ENCODE results near the gene SLC35G1.

Gene SLC35G1

DNA sequence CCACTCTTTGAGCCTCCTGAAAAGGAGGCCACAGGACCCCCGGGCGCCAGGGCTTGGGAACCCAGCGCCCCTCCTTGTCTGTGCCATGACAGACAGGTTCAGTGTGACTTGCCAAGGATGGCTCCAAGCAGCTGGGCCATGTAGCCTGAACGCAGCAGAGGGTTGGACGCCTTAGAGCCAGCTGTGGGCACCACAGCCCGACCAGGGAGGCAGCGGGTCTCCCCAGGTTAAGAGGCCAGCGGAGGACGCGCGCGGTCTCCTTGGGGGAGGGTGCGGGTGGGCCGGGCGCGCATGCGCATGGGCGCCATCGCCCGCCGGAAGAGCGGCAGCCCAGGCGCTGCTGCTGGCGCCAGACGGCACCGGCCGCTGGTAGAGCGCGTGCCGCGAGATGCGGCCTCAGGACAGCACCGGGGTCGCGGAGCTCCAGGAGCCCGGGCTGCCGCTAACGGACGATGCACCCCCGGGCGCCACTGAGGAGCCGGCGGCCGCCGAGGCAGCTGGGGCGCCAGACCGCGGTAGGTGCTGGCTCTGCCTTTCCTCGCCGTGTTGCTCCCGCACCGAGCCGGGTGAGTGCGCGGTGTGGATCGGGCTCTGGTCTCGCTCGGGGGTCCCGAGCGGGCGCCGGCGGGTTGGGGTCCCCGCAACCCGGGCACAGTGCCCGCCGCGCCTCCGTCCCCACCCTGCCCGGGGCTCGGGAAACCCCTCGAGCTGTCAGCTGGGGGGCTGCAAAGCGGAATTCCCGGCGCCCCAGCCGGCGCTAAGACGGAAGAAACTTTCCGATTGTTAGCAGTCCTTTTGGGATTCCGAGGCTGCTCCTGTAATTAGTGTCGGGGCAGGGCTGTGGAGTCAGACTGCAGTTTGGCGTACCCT is at the start of gene SLC35G1:
Gene SLC35G1 (plus strand): TSS at position 333 of the 870 bp plus-strand sequence. CDS start 56 bp downstream, at position 389.
- peak; percentile 75 for DNase-seq (ENCODE audit: low read depth)

GRCh38 chr10:93844979-93845626 is 48.7 kb upstream of the SLC35G1 start:
- no peak for DNase-seq (ENCODE audit: low read depth)

DNA sequence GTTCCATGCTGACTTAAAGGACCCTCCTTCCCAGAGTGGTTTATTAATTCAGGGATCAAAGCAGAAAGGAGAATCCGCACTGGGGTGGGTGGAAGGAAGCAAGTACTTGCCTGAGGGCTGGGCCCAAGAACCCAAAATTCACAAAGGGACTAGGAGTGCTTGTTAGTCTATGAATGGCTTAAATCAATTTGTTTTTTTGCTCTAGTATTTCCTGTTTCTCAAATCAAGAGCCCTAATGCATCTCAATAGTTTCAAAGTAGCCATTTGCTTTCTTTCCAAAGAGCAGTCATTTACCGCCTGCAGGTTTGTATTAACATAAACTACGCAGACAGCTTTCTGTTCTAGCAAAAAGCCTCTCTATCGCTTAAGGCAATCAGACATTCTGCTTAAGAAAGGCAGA is 44.2 kb upstream of the SLC35G1 start:
- DNase-seq (ENCODE audit: low read depth), result no peak

DNA sequence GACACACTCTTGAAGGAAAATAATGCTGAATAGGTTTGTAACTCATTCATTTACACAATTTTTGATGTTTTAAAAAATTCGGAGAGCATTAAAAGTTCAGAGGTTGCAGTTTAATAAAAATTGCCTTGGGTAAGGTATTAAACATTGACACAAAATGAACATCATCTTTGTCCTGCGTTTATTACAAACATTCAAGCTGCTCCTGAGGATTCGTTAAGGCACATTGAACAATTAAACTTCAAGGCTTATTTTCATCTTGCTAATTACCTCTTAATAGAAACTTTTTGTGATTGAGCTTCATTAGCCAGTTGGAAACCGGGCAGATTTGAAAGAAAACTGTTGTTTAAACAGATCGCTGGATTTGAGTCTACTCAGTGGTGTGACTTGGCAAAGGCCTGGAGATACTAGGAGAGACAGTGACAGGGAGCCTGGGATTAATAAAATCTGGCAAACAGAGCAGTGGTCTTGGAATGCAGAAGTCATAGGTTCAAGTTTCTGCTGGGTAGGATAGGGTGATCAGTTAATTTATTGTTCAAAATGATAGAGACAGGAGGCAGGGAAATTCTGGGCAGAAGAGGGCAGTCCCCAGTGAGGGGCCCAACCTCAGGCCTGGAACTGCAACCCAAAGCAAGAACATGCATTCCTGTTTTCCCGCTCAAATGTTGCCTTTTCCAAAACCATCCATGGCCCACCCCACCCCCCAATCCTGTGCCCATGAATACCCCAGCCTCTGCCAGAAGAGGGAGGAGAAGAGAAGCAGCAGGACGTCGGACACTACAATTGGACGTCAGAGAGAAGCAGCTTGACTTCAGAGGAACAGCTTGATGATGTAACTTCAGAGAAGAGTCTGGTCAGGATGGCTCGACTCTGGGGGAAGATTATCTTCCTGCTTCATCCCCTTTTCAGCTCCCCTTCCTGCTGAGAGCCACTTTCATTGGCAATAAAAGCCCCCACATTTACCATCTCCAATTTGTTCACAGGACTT is 43.5 kb upstream of the SLC35G1 start:
- DNase-seq (ENCODE audit: low read depth), result no peak

GRCh38 chr10:93851169-93851568 is 42.6 kb upstream of the SLC35G1 start:
- DNase-seq (ENCODE audit: low read depth), result no peak

DNA sequence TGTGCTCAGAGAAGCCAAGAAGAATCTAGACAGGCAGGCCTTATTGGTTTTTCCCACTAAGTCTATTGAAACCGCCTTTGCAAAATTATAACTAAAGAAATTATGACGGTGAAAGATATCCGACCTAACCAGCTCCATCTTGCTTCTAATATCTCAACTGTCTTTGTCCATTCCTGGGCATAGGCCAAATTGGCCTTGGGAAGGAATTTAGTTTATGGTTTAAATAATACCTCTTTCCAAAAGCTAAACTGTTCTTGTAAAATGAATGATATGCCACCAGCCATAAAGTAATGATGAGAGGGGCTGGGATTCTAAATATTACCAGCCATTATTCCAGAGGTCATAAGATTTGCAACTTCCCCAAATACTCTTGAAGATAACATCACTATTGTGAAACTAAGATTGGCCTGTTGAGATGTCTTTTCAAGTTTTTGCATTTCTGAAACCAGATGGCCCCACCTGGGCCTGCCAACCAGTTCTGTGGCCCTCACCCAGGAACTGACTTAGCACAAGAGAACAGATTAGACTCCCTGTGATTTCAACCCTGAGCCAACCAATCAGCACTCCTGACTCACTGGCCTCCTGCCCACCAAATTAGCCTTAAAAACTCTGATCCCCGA is 41.2 kb upstream of the SLC35G1 start:
- DNase-seq (ENCODE audit: low read depth), result no peak

DNA sequence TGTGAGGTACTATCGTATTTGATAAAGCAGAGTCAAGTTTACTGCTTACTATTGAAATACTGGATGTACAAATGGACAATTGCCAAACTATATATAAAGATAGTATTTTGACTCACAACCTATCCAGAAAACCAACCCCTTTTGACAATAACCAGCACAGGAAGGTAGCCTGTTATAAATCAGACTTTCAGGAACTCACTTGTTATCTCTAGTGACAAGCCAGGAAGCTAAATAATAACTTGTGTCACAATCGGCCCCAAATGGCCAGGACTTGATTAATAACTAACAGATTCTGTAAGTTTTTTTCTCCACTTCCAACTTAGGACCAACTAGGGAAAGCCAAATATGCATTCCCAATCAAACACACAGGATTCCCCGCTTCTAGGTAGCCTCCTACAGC is 38.8 kb upstream of the SLC35G1 start:
- no peak for DNase-seq (ENCODE audit: low read depth)

GRCh38 chr10:93856349-93857145 is 37.2 kb upstream of the SLC35G1 start:
- DNase-seq (ENCODE audit: low read depth), result no peak

- DNase-seq (ENCODE audit: low read depth), result peak; percentile 14
Observed at GRCh38 chr10:93859049-93859655, 34.6 kb upstream of the SLC35G1 start.

DNA sequence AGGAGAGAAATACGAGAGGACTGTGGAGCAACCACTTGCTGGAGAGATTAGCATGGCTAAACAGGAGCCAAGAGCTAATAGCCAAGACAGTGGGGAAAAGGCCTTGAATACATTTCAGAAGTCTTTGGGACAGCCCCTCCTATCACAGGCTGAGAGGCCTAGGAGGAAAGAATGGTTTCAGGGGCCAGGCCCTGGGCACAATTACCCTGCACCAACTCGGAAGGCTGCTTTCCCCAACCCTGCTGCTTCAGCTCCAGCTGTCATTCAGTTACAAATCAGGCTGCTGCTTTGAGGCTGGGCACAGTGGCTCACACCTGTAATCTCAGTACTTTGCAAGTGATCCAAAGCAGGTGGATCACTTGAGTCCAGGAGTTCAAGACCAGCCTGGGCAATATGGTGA is 32.0 kb upstream of the SLC35G1 start:
- no peak for DNase-seq (ENCODE audit: low read depth)

- DNase-seq (ENCODE audit: low read depth), result no peak
Observed at GRCh38 chr10:93865794-93866425, 27.9 kb upstream of the SLC35G1 start.

DNA sequence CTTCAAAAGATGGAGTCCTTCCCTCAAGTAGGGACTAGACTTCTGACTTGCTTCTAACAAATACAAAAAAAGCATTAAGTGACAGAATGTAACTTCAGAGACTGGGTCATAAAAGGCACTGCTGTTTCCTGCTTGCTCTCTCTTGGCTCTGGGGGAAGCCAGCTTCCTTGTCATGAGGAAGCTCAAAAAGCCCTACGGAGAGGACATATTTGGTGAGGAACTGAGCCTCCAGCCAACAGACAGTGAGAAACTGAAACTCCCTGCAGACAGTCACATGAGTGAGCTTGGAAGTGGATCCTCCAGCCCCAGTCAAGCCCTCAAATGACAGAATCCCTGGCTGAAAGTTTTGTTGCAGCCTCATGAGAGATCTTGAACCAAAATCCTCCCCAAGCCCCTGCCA is 26.3 kb upstream of the SLC35G1 start:
- peak; percentile 18 for DNase-seq (ENCODE audit: low read depth)

GRCh38 chr10:93871671-93872204 is 22.0 kb upstream of the SLC35G1 start:
- no peak for DNase-seq (ENCODE audit: low read depth)

- no peak for DNase-seq (ENCODE audit: low read depth)
Observed at GRCh38 chr10:93872375-93873158, 21.2 kb upstream of the SLC35G1 start.

GRCh38 chr10:93873420-93874115 is 20.2 kb upstream of the SLC35G1 start:
- peak; percentile 75 for DNase-seq (ENCODE audit: low read depth)

DNA sequence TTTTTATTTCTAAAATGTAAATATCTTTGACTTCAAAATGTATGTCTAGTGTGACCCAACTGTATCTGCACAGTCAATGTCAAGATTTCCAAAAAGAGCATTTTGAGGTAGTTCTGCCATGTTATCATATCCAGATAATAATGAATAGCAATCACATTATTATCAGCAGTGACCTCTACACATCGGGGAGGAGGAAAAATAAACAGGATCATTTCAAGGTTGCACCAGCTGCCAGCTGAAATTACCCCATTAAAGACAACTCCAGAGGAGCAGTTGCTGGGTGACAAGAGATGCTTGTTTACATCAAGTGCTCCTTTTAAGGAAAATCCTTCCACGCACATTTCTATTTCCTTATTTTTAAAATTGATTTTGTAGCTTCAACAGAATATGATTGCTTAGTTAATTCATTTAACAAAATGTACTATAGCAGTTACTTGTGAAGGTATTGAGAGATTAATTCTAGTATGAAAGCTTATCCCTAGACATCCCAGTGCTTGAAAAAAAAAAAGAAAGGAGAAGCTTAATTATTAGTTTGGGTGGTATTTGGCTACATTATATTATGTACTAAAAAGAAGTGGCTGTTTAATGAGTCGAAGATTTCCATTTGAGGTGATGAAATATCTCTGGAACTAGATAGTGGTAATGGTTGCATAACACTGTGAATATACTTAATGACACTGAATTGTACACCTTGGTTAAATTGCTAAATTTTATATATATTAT is 19.3 kb upstream of the SLC35G1 start:
- DNase-seq (ENCODE audit: low read depth), result no peak

DNA sequence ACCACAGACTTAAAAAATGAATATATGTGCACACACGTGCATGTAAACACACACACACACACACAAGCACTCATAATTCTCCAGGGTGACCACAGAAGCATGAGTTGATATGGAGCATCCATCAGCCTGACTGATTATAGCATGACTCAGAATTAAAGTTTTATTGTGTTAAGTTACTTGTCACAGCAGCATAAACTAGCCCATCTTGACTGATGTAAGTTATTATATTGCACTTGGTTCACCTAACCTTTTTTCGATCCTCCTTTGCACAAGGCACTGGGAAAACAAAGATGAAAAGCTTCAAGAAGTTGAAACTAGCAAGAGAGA is 18.8 kb upstream of the SLC35G1 start:
- DNase-seq (ENCODE audit: low read depth), result peak; percentile 56

DNA sequence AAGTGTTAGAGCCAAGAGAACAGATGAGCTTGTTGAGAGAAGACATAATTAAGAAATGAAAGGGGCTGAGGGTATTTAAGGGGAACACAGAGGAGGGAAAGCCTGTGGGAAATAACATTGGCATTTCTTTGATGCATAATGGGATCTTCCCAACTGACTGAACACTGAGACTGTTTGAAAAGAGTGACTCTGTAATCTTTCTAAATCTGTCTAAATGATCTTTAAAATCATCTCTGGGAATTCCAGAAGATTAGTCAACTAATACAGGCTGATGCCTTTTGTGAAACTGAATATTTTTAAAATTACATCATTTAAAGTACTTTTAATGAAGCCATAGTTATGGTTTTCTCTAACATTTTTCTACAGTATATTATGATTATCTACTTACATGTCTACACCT is 17.4 kb upstream of the SLC35G1 start:
- DNase-seq (ENCODE audit: low read depth), result peak; percentile 76

All from EH (cell line).